Stimulated activated naive CD8-positive, alpha-beta T cell treated with anti-CD3 and anti-CD28 coated beads, Interleukin-15, Interleukin-2, amounts not matched to agents 100 U/mL and 50 U/mL, for 24 hours (primary cell): ENCODE measurements around the gene ATXN7.

ENCODE experiments used
- ATAC-seq: fragments of 150-1000 bp; cut with Tn5 transposase; one replicate; pipeline ENCODE4 v1.10.0; 2021
- DNase-seq: peaks from one replicate; pipeline ENCODE4 v3.0.0; 2021

The ATXN7 gene

GRCh38 chr3:63986146-63986545 lies 122.5 kb downstream of the ATXN7 start:
- no peak for DNase-seq
- no peak for ATAC-seq

- no peak for ATAC-seq
- no peak for DNase-seq
Observed at GRCh38 chr3:63986831-63987230, 123.2 kb downstream of the ATXN7 start.

DNA sequence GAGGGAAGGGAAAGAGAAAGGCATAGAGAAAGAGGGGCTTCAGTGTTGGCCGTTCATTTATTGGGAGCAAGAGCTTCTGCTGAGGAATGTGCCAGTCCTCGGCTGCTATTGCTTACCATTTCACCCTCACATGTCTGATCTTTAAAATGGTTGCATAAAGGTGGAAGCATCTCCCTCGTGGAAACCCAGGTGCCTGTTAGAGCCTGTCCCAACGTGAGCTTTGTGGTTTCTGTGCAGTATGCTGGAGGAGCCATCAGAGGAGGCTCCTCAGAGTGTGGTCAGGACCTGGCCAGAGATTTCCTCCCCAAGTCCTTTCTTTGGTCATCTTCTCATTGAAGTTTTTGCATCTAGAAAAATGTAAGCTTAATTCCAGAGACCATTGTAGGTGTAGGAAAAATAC lies 125.3 kb downstream of the ATXN7 start:
- DNase-seq (no peak), ATAC-seq (no peak)

DNA sequence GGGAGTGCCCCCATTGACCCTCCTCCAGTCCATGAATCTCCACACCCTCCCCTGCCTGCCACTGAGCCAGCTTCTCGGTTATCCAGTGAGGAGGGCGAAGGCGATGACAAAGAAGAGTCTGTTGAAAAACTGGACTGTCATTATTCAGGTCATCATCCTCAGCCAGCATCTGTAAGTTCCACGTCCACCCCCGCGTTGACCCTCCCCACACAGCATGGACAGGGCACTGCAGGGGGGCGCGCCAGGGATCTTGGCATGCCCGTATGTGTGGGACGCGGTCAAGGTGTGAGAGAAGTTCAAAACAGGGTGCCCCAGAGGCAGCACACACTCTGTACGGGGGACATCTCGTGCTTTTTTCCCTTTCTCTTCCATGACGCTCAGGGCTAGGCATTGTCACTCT lies 126.5 kb downstream of the ATXN7 start:
- DNase-seq (no peak), ATAC-seq (no peak)

GRCh38 chr3:63990733-63991132 lies 127.1 kb downstream of the ATXN7 start:
- no peak for DNase-seq
- no peak for ATAC-seq

DNA sequence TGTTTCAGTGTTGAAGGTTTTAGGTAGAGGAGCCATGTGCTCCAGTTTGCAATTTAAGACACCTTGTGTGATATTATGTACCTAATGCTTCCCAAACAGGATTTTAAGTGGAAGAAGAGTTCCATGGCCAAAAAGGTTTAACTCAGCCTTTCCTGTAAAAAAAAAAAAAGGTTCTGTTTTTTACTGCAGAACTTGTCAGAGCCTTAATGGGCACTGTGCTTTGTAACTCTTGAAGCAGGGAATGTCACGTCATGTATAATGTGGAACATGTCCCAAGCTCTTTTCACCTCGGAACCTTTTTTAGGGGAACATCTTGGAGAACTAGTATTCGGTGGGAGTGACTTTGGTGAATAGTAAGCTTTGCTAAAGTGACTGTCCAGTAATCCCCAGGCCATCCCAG lies 128.0 kb downstream of the ATXN7 start:
- DNase-seq (no peak), ATAC-seq (no peak)

DNA sequence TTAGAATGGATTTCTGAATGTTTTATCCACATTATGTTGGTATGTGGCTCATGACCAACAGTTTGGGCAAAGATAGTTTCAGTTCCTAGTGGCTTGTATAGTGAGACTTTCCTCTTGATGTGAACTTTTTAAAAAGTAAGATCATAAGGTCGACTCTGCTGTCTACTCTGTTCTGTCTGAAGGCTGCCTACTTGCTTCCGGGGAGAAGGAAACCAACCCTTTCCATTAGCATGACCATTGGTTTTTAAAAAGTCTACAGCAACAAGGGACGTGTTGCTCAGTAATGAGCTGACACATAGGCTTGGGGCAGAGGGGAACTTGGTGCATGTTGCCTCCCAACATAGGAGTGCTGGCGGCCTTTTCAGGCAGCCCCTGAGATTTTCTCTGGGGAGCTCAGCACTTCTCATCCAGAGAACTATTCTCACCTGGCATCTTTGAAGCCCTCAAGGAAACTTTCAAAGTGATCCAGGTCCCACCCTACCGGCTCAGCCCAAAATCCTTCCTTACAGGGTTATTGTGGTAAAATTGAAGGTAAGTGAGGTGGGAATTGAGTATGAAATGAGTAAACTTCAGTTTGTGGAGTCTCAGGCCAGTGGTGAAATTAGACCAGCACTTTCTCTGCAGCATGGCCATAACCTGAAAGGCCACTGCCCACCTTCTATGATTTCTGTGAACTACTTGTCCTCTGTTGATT lies 129.0 kb downstream of the ATXN7 start:
- DNase-seq (no peak), ATAC-seq (no peak)

- ATAC-seq (peak; percentile 77), DNase-seq (peak; percentile 48)
Observed at GRCh38 chr3:63993653-63994079, 130.0 kb downstream of the ATXN7 start.

- ATAC-seq (no peak), DNase-seq (no peak)
Observed at GRCh38 chr3:63995086-63995485, 131.4 kb downstream of the ATXN7 start.

- ATAC-seq = no peak
- no peak for DNase-seq
Observed at GRCh38 chr3:63998852-63999754, 135.4 kb downstream of the ATXN7 start.

DNA sequence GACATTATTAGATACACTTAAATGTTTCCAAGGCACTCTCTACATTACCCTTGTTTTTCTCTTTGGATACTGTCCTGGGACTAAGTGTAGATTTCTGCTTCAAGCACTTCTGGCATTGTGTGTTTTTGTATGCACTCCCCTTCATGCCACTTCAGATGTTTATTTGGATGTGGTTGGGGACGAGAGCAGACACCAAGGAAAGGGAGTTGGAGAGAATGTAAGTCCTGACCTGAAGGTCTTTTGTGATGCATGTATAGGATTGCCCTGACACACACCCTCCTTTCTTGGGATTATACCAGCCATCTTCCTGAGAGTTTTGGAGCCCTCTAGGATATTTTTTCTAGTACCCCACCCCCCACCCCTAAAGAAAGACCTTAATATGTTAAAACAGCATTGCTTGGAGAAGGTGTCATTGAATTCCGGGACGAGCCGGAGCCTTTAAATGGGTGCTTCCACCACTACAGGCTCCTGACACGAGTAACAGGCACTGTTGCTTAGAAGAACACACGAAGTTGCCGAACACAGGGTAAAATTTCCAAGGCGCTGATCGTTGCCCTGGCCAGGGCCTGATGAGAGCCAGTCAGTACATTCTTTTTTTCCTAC lies 136.9 kb downstream of the ATXN7 start:
- no peak for ATAC-seq
- DNase-seq = no peak

- ATAC-seq (no peak), DNase-seq (no peak)
Observed at GRCh38 chr3:64002233-64002632, 138.6 kb downstream of the ATXN7 start.

DNA sequence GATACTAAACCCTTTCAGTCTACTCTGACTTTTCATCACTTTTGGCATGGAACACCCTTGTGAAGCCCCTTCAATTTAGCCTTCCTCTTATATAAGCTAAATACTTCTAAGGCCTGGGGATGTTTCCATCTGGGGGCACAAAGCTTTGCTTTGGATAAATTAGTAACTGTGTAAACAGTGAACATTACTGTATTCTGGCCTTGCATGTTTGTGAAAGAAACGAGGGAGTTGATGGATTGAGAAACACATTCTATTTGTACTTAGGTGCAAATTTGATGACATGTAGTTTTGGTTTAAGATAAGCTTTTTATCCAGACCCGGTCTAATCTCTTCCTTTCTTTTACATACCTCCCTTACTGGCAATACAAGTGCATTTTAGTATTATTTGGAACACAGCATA lies 139.9 kb downstream of the ATXN7 start:
- ATAC-seq (no peak), DNase-seq (no peak)

DNA sequence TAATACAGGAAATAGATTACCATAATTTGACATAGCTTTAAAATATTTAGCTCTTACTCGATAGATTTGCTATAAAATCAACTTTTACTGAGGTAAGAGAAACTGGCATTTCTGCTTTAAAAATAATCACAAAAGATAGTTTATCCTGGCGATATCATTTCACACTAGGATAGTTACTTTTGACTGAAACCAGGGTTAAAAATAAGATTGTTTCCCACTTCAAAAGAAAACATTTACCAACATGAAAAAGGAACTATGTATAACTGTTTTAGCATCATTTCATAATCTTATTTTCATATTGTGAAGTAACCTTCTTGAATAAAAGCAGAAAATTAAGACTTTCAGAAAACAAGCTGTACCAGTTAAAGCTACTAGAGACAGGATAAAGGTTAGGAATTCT lies 144.3 kb downstream of the ATXN7 start:
- DNase-seq (no peak), ATAC-seq (no peak)

- no peak for ATAC-seq
- DNase-seq = no peak
Observed at GRCh38 chr3:64008487-64009351, 145.1 kb downstream of the ATXN7 start.

GRCh38 chr3:64009528-64009927 lies 145.9 kb downstream of the ATXN7 start:
- no peak for DNase-seq
- no peak for ATAC-seq

GRCh38 chr3:64010199-64010598 lies 146.5 kb downstream of the ATXN7 start:
- ATAC-seq = no peak
- no peak for DNase-seq

- ATAC-seq = no peak
Observed at GRCh38 chr3:64011685-64012084, 148.0 kb downstream of the ATXN7 start.

GRCh38 chr3:64016941-64017620 lies 153.4 kb downstream of the ATXN7 start:
- DNase-seq = no peak

More at GRCh38 chr3:64011685-64012084, 148.0 kb downstream of the ATXN7 start:
- no peak for DNase-seq

GRCh38 chr3:64019271-64019670 lies 155.6 kb downstream of the ATXN7 start:
- no peak for DNase-seq
- no peak for ATAC-seq

More at GRCh38 chr3:64016941-64017620, 153.4 kb downstream of the ATXN7 start:
- no peak for ATAC-seq

DNA sequence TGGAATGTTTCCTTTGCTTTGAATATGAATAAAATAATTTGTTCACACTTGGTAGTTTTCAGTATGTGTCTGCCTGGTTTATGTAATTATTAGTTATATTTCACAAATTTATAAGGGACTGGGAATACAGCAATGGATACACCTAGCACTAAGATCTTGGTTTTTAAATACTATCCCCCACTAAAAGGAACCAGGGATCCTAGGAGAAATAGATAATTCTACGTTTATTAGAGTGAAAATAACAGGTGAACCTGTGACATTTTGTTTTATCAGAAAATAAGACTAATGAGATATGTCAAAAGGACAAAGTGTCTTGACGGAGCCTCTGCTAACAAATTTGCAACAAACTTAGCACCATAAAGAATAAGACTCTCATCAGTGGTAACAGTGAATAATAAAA lies 156.2 kb downstream of the ATXN7 start:
- no peak for DNase-seq
- no peak for ATAC-seq
